Left lung (tissue), 10 donors: ENCODE results near the gene CTPS1. TPM values are rescaled to one million over a fixed set of nuclear protein-coding genes. Genes with fewer than 3 reads are reported as not detected.

Source experiments
- ATAC-seq: fragments of 200-7000 bp; cut with Tn5 transposase; one replicate; pipeline ENCODE4 v1.9.1; 2020; ENCODE audit warnings: moderate library complexity
- DNase-seq, 4 donors: peaks; one replicate each; pipeline ENCODE4 v3.0.0-alpha.2; 2013 to 2020
- H3K27ac ChIP-seq, 2 donors: fragments of 200-600 bp; sonication (generic) in 1 of 2; one replicate each; pipeline versions ENCODE4 v1.5.0 to v1.8.0; 2020 to 2021
- H3K27me3 ChIP-seq, 2 donors: fragments of 200-600 bp; sonication (generic) in 1 of 2; one replicate each; pipeline versions ENCODE4 v1.5.0 to v1.8.0; 2020 to 2021
- H3K36me3 ChIP-seq, 2 donors: fragments of 200-600 bp; sonication (generic) in 1 of 2; one replicate each; pipeline versions ENCODE4 v1.5.0 to v1.8.0; 2020 to 2021
- H3K4me1 ChIP-seq, 2 donors: fragments of 200-600 bp; one replicate each; pipeline ENCODE4 v1.8.0; 2021
- H3K4me3 ChIP-seq, 2 donors: fragments of 200-600 bp; sonication (generic) in 1 of 2; one replicate each; pipeline versions ENCODE4 v1.5.0 to v1.8.0; 2020 to 2021; ENCODE audit warnings: mild to moderate bottlenecking in 1 of 2
- H3K9me3 ChIP-seq, 2 donors: fragments of 200-600 bp; sonication (generic) in 1 of 2; one replicate each; pipeline versions ENCODE4 v1.5.0 to v1.8.0; 2020 to 2021
- intact Hi-C, 2 donors: fragments of 100-400 bp; cut with DNase I; formaldehyde crosslinking; loops; one replicate each; pipeline versions ENCODE4 v1.11.2 to v1.14.2; 2022
- polyA plus RNA-seq, 6 donors: library from polyadenylated mRNA; unstranded; fragments of 120-200 nt; gene quantifications; one replicate each; pipeline ENCODE4 v1.2.1, GENCODE V29; 2013; ENCODE audit not compliant: insufficient read length in 6 of 6
- total RNA-seq, 2 donors: library from RNA; stranded (reverse); fragmentation: NEBNext Ultra II Directional; extraction: Animal tissue kit (Norgen Biotek cat#: 25700); gene quantifications; one replicate each; pipeline ENCODE4 v1.2.1, GENCODE V29; 2021
- TF ChIP-seq, protein P1 (sequence below), 2 donors: fragments of 200-600 bp; sonication (generic) in 1 of 2; IDR thresholded peaks; one replicate each; pipeline versions ENCODE4 v1.5.0 to v1.8.0; 2021; ENCODE audit warnings: antibody characterized with exemption in 2 of 2
- donor health status: DM: no; HTN: yes; CAD: no.
- donor health status: DM: no; HTN: no; CAD: no.

The CTPS1 gene
- total and polyA plus RNA-seq, 8 donors: 19.3 to 39.5 (median 24.1) TPM

DNA sequence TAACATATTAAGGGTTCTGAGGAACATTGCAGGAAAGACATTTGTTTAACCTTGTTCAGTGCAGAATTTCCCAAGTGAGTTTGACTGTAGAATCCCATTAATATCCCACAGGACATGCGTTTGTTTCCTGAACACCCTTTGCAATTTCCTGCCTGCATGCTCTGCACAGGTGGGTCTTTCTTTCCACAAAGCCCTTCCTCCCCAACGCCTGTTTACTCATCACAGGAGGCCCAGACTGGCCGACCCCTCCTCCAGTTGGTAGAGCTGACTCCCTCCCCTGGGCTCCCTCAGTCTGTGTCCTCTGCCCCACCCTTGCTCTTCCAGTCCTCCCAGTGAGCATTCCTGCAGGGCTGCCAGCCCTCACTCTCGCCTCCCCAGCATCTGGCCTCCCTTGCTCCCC lies 47.5 kb upstream of the CTPS1 start:
- ATAC-seq: peak; percentile 22

GRCh38 chr1:40936931-40937339 lies 42.6 kb upstream of the CTPS1 start:
- H3K36me3 ChIP-seq: no peaks in the 10 kb centered on the region
- H3K27ac ChIP-seq: no peak overlapping the region
- no peaks in the 10 kb centered on the region for H3K27me3 ChIP-seq
- ATAC-seq (peak; percentile 59), DNase-seq (no peak)
- intact Hi-C loops: no loop called here
- H3K4me3 ChIP-seq: no peak overlapping the region
- TF ChIP-seq, protein P1, sequence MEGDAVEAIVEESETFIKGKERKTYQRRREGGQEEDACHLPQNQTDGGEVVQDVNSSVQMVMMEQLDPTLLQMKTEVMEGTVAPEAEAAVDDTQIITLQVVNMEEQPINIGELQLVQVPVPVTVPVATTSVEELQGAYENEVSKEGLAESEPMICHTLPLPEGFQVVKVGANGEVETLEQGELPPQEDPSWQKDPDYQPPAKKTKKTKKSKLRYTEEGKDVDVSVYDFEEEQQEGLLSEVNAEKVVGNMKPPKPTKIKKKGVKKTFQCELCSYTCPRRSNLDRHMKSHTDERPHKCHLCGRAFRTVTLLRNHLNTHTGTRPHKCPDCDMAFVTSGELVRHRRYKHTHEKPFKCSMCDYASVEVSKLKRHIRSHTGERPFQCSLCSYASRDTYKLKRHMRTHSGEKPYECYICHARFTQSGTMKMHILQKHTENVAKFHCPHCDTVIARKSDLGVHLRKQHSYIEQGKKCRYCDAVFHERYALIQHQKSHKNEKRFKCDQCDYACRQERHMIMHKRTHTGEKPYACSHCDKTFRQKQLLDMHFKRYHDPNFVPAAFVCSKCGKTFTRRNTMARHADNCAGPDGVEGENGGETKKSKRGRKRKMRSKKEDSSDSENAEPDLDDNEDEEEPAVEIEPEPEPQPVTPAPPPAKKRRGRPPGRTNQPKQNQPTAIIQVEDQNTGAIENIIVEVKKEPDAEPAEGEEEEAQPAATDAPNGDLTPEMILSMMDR (IDR thresholded peaks at IDR 0.05): no peak
- H3K4me1 ChIP-seq: peaks cover 0 to 12% of the 10 kb centered on the region in 2 donors
- H3K9me3 ChIP-seq: no peaks in the 10 kb centered on the region

More for the DNA sequence above, 47.5 kb upstream of the CTPS1 start:
- no peak overlapping the region for H3K27ac ChIP-seq
- TF ChIP-seq, protein P1 (IDR thresholded peaks at IDR 0.05): no peak
- no peaks in the 10 kb centered on the region for H3K36me3 ChIP-seq
- intact Hi-C loops: no loop called here
- no peak overlapping the region for H3K4me3 ChIP-seq
- H3K9me3 ChIP-seq: no peaks in the 10 kb centered on the region
- DNase-seq: no peak
- H3K27me3 ChIP-seq: no peaks in the 10 kb centered on the region
- H3K4me1 ChIP-seq: peaks cover 0 to 2% of the 10 kb centered on the region in 2 donors

GRCh38 chr1:40938393-40938792 lies 41.1 kb upstream of the CTPS1 start:
- ATAC-seq (no peak), DNase-seq (no peak)
- no peaks in the 10 kb centered on the region for H3K27me3 ChIP-seq
- H3K36me3 ChIP-seq: no peaks in the 10 kb centered on the region
- H3K9me3 ChIP-seq: no peaks in the 10 kb centered on the region
- H3K27ac ChIP-seq: no peak overlapping the region
- TF ChIP-seq, protein P1 (IDR thresholded peaks at IDR 0.05): no peak
- H3K4me1 ChIP-seq: peaks cover 0 to 12% of the 10 kb centered on the region in 2 donors
- H3K4me3 ChIP-seq: no peak overlapping the region
- intact Hi-C loops: no loop called here

- H3K27ac ChIP-seq: no peak overlapping the region
- H3K36me3 ChIP-seq: no peaks in the 10 kb centered on the region
- ATAC-seq (peak; percentile 83), DNase-seq (peak in 2 of 4 donors; percentile 61 to 81)
- intact Hi-C loops: no loop called here
- TF ChIP-seq, protein P1 (IDR thresholded peaks at IDR 0.05): no peak
- no peaks in the 10 kb centered on the region for H3K9me3 ChIP-seq
- H3K4me3 ChIP-seq: no peak overlapping the region
- no peaks in the 10 kb centered on the region for H3K27me3 ChIP-seq
- peaks cover 3 to 17% of the 10 kb centered on the region in 2 donors for H3K4me1 ChIP-seq
These were observed 40.0 kb upstream of the CTPS1 start for GRCh38 chr1:40939320-40940059.

DNA sequence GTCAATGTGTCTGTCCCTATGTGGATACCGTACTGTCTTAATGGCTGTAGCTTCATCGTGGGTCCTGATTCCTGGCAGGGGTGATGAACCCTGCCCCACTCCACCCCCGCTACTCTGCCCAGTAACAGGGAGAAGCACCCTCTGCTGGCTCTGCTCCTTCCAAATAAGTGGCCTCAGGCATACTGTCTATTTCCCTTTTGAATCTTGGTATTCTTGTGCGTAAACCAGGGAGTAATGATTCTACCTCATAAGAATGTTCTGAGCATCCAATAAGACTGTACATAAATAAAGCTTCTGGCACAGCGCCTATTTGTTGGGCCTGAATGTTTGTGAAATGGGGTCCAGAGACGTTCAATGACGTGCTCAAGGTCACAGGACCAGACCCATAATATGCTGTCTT lies 35.2 kb upstream of the CTPS1 start:
- Histone ChIP-seq H3K4me3 (no peak overlapping the region), H3K36me3 (no peaks in the 10 kb centered on the region), H3K27ac (peak overlapping the region in 1 of 2 donors; percentile 44), H3K4me1 (peaks cover 5 to 21% of the 10 kb centered on the region in 2 donors), H3K27me3 (no peaks in the 10 kb centered on the region), H3K9me3 (no peaks in the 10 kb centered on the region)
- intact Hi-C loops: no loop called here
- ATAC-seq (peak; percentile 19), DNase-seq (no peak)
- TF ChIP-seq, protein P1 (IDR thresholded peaks at IDR 0.05): no peak
